ENCODE results near the gene GADD45G. TPM values are rescaled to one million over a fixed set of nuclear protein-coding genes. Genes with fewer than 3 reads are reported as not detected.
A peak's percentile ranks its signal among the peaks of the same experiment; 100 is the strongest.

Gene GADD45G
- total and polyA plus RNA-seq, 2 experiments from 2014 or later: 32.7 to 44.6 TPM

DNA sequence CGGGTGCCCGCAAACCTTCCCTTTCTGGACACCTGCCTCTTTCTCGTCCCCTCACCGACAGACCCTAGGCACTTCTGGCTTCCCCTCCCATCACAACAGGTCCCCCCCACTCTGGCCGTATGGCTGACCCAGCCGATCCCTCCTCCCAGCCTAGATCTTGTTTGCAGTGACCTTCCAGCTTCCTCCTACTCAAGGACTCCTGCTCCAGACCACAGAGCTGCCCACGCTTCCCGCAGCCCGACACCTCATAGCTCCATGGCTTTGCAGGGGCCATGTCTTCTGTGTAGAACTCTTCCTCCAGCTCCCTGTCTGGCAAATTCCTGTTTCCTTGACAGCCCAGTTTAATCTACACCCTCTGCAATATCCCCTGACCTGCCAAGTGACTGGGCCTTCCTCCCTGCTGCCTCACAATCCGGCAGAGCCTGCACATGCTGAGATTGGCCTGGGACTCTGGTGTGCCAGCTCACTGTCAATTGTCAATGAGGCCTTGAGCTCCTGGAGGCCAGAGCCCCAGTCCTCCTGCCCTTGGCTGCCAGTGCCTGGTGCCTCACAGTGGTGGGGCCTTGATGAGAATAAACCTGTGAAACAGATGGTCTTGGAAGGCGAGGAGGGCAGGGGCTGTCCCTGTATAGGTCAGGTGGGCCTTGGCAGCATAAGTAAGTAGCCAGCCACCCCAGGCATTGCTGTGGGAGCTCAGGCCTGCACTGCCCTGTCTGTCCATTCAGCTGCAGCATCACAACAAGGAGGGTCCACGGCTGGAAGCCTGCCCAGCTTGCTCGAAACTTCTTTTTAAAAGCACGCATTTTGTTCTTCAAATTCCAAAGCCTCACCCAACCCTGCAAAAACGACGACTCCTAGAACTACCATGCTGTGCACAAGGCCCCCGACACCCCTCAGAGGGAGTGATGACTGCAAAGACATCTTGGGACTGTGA, 50.5 kb downstream of the GADD45G start:
- Histone ChIP-seq H3K4me3 (no peak overlapping the region), H3K4me1 (ENCODE audit: low read depth) (no peaks in the 10 kb centered on the region), H3K27ac (no peak overlapping the region), H3K36me3 (no peaks in the 10 kb centered on the region), H3K9me3 (ENCODE audit: low read depth) (no peaks in the 10 kb centered on the region), H3K27me3 (no peaks in the 10 kb centered on the region)
- DNase-seq (ENCODE audit: low read depth in 1 of 2, low spot score in 1 of 2): peak in 1 of 2 donors; percentile 15
- TF ChIP-seq, protein P1, sequence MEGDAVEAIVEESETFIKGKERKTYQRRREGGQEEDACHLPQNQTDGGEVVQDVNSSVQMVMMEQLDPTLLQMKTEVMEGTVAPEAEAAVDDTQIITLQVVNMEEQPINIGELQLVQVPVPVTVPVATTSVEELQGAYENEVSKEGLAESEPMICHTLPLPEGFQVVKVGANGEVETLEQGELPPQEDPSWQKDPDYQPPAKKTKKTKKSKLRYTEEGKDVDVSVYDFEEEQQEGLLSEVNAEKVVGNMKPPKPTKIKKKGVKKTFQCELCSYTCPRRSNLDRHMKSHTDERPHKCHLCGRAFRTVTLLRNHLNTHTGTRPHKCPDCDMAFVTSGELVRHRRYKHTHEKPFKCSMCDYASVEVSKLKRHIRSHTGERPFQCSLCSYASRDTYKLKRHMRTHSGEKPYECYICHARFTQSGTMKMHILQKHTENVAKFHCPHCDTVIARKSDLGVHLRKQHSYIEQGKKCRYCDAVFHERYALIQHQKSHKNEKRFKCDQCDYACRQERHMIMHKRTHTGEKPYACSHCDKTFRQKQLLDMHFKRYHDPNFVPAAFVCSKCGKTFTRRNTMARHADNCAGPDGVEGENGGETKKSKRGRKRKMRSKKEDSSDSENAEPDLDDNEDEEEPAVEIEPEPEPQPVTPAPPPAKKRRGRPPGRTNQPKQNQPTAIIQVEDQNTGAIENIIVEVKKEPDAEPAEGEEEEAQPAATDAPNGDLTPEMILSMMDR (IDR thresholded peaks at IDR 0.05; ENCODE audit: low read depth, low read length): no peak

Other genes with a start within 250 kb of the GADD45G start
- 14.5 and 34.2 TPM in 2 replicates for gene SEMA4D, start 106.9 kb upstream of the GADD45G start, total RNA-seq
- gene SEMA4D, start 106.9 kb upstream of the GADD45G start, polyA plus RNA-seq: 16.5 and 28.2 TPM in 2 replicates

Measured in cardiac muscle cell (in vitro differentiated cells and primary cell).